Epithelial cell of proximal tubule (primary cell): ENCODE measurements around the gene KCTD19. TPM values are rescaled to one million over a fixed set of nuclear protein-coding genes. Genes with fewer than 3 reads are reported as not detected.

Experiments used
- DNase-seq: peaks from one replicate; pipeline ENCODE4 v3.0.0-alpha.2; 2011; ENCODE audit warnings: low read depth
- H3K4me3 ChIP-seq: 2 replicates; pipeline ENCODE4 v1.5.1; 2011; ENCODE audit warnings: low read depth, mild to moderate bottlenecking, low read length
- CTCF ChIP-seq: conservative IDR thresholded peaks from 2 replicates; pipeline ENCODE4 v1.5.1; 2012; ENCODE audit warnings: low read depth, mild to moderate bottlenecking, low read length
- total RNA-seq: library from RNA; depleted of rRNA; stranded (reverse); fragments of >200 nt; gene quantifications from 2 replicates; pipeline ENCODE4 v1.2.3, GENCODE V29; 2015

The KCTD19 gene
- total RNA-seq, 1 donor from 2014 or later: 0.35 TPM

DNA sequence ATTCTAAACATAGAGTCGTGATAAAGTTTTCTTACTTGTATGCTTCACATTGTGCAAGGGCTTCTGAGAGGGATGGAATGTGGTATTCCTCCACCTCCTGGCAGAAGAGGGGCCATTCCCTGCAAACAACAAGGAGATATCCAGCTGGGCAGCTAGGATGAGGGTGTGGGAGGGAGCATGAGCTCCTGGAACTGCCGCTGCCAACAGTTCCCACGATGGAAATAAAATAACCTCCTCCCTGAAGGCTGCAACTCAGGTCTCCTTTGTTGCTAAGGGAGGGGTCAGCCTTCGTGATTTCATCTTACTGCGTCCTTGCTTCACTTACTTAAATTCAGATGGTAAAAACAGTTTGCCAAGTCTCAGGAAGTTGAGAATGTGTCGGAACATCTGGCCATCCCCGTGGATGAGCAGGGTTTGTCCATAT, 31.6 kb downstream of the KCTD19 start:
- TF ChIP-seq CTCF: no peak
- DNase-seq: no peak

DNA sequence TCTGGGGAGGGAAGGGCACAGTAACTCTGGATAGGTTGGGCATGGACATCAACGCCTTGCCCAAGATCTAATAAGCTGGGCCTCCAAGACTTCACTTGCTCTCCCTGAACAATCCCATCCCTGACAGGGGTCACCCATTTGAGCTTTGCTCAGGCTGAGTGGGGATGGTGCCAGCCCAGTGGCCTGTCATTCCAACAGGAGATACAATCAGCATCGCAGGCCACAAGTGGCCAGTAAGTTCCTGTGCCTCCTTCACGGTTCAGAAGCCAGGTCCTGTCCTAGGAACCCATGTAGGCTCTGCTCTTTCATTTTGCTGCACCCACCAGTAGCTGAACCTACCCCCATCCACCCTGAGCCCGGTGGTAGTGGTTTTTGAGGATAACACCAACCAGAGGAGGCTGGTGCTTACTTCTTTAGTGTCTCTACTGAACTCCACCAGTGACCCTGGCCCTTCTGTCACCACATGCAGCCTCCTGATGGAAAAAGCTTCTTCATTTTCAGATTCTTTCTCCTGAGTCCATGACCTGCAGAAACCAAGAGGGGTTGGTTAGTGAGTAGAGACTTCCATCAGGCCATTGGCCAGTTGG, 32.3 kb downstream of the KCTD19 start:
- no peak for TF ChIP-seq CTCF
- no peak for DNase-seq
- no peak overlapping the region for H3K4me3 ChIP-seq

More for the DNA sequence above, 31.6 kb downstream of the KCTD19 start:
- H3K4me3 ChIP-seq: no peak overlapping the region

- H3K4me3 ChIP-seq: no peak overlapping the region
- TF ChIP-seq CTCF: no peak
- no peak for DNase-seq
Measured at GRCh38 chr16:67291461-67291860, 35.1 kb downstream of the KCTD19 start.

DNA sequence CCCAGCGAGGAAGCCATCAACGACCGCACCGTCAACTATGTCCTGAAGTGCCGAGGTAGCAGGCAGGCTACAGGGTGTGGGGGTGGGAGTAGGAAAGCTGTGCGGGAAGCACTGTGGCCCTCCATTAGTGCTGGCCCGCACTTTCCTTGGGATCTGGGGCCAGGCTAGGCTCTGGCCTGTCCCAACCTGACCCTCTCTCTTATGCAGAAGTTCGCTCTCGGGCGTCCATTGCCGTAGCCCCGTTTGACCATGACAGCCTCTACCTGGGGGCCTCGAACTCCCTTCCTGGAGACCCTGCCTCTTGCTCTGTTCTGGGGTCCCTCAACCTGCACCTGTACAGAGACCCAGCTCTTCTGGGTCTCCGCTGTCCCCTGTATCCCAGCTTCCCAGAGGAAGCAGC, 38.6 kb downstream of the KCTD19 start:
- no peak for TF ChIP-seq CTCF
- H3K4me3 ChIP-seq: no peak overlapping the region
- no peak for DNase-seq

- no peak for DNase-seq
- TF ChIP-seq CTCF: no peak
- no peak overlapping the region for H3K4me3 ChIP-seq
Measured at GRCh38 chr16:67286441-67287235, 39.9 kb downstream of the KCTD19 start.

DNA sequence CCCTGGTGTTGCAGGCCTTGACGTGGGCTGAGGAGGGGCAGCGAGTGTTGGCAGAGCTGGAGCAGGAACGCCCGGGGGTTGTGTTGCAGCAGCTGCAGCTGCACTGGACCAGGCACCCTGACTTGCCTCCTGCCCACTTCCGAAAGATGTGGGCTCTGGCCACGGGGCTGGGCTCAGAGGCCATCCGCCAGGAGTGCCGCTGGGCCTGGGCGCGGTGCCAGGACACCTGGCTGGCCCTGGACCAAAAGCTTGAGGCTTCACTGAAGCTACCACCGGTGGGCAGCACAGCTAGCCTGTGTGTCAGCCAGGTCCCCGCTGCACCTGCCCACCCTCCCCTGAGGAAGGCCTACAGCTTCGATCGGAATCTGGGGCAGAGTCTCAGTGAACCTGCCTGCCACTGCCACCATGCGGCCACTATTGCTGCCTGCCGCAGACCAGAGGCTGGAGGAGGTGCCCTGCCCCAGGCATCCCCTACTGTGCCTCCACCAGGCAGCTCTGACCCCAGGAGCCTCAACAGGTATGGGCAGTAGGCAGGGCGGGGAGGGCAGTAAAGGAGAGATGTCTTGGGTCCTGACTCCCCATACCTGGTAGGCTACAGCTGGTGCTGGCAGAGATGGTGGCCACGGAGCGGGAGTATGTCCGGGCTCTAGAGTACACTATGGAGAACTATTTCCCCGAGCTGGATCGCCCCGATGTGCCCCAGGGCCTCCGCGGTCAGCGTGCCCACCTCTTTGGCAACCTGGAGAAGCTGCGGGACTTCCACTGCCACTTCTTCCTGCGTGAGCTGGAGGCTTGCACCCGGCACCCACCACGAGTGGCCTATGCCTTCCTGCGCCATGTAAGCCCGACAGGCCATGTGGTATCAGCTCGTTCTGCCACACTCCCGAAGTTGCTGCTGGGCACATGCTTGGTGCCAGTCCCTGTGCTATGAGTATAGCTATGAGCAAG, 41.6 kb downstream of the KCTD19 start:
- no peak overlapping the region for H3K4me3 ChIP-seq
- peak; percentile 60 for TF ChIP-seq CTCF
- no peak for DNase-seq
